Cardiac fibroblast (primary cell): ENCODE data around the gene MCF2L2.

ENCODE experiments used
- DNase-seq, 2 donors: peaks; one replicate each; pipeline versions ENCODE4 v3.0.0 to v3.0.0-alpha.2; 2010; ENCODE audit warnings: low read depth in 2 of 2
- H3K4me3 ChIP-seq, 2 donors: replicated peaks in 1 of 2; 1 replicate in 1 of 2; 2 replicates in 1 of 2; pipeline ENCODE4 v1.5.1; 2011; ENCODE audit warnings: low read depth in 2 of 2, low read length in 2 of 2, mild to moderate bottlenecking in 2 of 2, moderate library complexity in 1 of 2
- TF ChIP-seq, protein P1 (sequence below): IDR thresholded peaks from one replicate; pipeline ENCODE4 v1.5.1; 2011; ENCODE audit warnings: low read depth, mild to moderate bottlenecking, low read length, inconsistent platforms

The MCF2L2 gene

DNA sequence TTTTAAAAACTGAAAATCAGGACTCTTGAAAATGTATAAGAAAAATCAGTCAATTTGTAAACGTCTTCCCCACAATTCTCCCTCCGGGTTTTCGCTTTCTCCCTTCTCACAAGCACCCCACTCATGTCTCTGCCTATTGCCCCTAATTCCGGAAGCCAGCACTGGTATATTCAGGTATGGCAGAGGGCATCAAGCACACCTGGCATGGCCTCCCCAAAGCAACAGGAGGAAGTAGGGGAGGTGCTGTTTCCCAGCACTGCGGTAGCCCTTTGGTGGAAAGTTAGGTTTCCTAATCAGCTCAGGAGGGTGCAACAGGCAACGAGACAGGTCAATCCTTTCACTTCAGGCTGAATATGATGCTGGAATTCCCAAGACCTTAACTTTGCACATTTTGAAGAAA lies 296.0 kb downstream of the MCF2L2 start:
- H3K4me3 ChIP-seq: no peak overlapping the region
- TF ChIP-seq, protein P1, sequence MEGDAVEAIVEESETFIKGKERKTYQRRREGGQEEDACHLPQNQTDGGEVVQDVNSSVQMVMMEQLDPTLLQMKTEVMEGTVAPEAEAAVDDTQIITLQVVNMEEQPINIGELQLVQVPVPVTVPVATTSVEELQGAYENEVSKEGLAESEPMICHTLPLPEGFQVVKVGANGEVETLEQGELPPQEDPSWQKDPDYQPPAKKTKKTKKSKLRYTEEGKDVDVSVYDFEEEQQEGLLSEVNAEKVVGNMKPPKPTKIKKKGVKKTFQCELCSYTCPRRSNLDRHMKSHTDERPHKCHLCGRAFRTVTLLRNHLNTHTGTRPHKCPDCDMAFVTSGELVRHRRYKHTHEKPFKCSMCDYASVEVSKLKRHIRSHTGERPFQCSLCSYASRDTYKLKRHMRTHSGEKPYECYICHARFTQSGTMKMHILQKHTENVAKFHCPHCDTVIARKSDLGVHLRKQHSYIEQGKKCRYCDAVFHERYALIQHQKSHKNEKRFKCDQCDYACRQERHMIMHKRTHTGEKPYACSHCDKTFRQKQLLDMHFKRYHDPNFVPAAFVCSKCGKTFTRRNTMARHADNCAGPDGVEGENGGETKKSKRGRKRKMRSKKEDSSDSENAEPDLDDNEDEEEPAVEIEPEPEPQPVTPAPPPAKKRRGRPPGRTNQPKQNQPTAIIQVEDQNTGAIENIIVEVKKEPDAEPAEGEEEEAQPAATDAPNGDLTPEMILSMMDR: no peak
- DNase-seq: no peak

- DNase-seq: peak; percentile 83 to 95
- TF ChIP-seq, protein P1: no peak
- H3K4me3 ChIP-seq: no peak overlapping the region
These were observed 296.7 kb downstream of the MCF2L2 start for GRCh38 chr3:183131735-183132134.

DNA sequence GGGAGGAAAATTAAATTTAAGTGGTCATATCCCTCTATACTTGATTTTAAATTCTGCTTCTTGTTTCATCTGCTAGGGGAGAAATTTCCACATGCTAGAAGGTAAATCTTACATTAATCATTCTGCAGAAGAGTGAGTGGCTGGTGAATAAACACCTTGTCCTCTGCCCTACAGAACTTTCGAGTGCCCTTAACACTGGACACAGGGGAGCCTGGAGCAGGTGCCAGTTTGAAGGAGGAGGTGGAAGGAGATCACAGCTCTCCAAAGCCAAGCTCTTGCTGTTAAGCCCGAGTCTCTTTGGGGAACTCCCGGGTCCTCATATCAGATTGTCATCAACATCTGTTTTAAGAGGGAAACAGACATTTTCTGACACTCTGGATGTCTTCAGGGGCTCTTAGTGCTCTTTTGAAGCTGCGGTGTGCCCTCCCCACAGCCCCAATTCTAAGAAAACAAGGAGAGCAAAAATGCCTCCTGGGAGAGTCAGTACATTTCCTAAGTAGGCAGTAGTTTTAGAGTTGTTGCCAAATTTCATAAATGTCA lies 297.2 kb downstream of the MCF2L2 start:
- TF ChIP-seq, protein P1: no peak
- no peak for DNase-seq
- H3K4me3 ChIP-seq: no peak overlapping the region

DNA sequence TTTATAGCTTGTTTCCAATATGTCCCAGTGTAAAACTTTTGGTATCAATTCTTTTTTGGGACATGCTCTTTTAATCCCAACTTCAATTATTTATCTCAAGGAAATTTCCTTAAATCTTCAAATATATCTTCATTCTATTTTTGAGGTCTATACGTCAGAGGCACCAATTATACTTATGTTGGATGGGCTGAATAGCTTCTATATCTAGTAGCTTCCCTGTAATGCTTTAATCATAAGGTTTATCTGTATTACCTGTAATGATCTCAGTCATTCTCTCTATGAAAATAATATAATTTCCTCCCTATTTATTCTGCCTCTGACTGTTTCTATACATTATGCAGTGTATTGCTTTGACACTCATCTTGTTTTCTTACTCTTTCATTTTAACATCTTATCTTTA lies 299.2 kb downstream of the MCF2L2 start:
- TF ChIP-seq, protein P1: no peak

DNA sequence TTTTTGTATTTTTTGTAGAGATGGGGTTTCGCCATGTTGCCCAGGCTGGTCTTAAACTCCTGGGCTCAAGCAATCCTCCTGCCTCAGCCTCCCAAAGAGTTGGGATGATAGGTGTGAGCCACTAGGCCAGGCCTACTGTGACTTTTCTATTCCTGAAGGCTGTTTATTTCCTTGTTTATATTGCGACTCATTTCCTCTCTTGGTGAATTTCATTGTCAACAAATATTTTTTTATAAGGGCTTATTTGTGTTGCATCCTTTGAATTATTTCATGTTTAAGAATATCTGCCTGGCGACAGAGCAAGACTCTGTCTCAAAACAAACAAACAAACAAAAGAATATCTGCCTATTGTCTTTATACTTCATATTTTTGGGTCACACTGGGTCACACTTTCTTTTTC lies 299.7 kb downstream of the MCF2L2 start:
- no peak overlapping the region for H3K4me3 ChIP-seq
- peak in 1 of 2 donors; percentile 55 for DNase-seq
- TF ChIP-seq, protein P1: no peak

More for the DNA sequence above, 299.2 kb downstream of the MCF2L2 start:
- H3K4me3 ChIP-seq: no peak overlapping the region
- peak in 1 of 2 donors; percentile 34 for DNase-seq
